ENCODE data around the gene AMPH.

DNA sequence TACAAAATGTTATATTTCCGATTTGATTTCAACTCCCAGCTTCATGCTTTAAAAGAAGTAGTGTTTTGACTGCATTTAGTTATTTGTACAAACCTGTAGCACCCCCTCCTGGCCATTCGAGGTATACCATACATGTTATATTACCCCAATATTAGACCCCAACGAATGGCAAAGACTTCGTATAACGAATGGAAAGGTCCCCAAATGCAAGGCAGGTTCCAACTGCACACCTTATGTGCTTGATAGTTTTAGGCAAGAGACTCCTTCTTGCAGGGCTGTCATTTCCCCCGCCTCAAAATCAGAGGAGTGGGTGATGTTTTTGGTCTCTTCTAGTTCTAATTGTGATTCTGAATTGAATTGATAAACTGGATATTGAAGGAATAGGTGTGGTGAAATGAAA, 256.7 kb downstream of the AMPH start:
- TF ChIP-seq, protein P1, sequence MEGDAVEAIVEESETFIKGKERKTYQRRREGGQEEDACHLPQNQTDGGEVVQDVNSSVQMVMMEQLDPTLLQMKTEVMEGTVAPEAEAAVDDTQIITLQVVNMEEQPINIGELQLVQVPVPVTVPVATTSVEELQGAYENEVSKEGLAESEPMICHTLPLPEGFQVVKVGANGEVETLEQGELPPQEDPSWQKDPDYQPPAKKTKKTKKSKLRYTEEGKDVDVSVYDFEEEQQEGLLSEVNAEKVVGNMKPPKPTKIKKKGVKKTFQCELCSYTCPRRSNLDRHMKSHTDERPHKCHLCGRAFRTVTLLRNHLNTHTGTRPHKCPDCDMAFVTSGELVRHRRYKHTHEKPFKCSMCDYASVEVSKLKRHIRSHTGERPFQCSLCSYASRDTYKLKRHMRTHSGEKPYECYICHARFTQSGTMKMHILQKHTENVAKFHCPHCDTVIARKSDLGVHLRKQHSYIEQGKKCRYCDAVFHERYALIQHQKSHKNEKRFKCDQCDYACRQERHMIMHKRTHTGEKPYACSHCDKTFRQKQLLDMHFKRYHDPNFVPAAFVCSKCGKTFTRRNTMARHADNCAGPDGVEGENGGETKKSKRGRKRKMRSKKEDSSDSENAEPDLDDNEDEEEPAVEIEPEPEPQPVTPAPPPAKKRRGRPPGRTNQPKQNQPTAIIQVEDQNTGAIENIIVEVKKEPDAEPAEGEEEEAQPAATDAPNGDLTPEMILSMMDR (IDR thresholded peaks at IDR 0.05) = peak; percentile 21 to 60 (median 46)
- TF ChIP-seq EP300 (IDR thresholded peaks at IDR 0.05) (no peak), POLR2A (IDR thresholded peaks at IDR 0.05) (no peak)

Data from tibial nerve (tissue), 4 donors.